ENCODE data around the gene CMPK1.

GRCh38 chr1:47378147-47378546 is 44.6 kb downstream of the CMPK1 start:
- TF ChIP-seq ARNTL (CRISPR knock-in tag; IDR thresholded peaks at IDR 0.05; ENCODE audit: borderline replicate concordance, low read depth) (no peak), BACH2 (CRISPR knock-in tag; IDR thresholded peaks at IDR 0.05; ENCODE audit: borderline replicate concordance) (no peak), ESRRG (CRISPR knock-in tag; IDR thresholded peaks at IDR 0.05) (no peak), ZC3H10 (CRISPR knock-in tag; IDR thresholded peaks at IDR 0.05) (no peak), ZFP3 (CRISPR knock-in tag; IDR thresholded peaks at IDR 0.05) (no peak), RARB (CRISPR knock-in tag; IDR thresholded peaks at IDR 0.05) (no peak), ZNF565 (CRISPR knock-in tag; conservative IDR thresholded peaks at IDR 0.05; ENCODE audit: low read depth) (no peak), ZFP30 (CRISPR knock-in tag; IDR thresholded peaks at IDR 0.05) (no peak), TOX (CRISPR knock-in tag; IDR thresholded peaks at IDR 0.05; ENCODE audit: borderline replicate concordance) (no peak), ISL1 (CRISPR knock-in tag; IDR thresholded peaks at IDR 0.05) (no peak)
- TF ChIP-seq, protein P1, sequence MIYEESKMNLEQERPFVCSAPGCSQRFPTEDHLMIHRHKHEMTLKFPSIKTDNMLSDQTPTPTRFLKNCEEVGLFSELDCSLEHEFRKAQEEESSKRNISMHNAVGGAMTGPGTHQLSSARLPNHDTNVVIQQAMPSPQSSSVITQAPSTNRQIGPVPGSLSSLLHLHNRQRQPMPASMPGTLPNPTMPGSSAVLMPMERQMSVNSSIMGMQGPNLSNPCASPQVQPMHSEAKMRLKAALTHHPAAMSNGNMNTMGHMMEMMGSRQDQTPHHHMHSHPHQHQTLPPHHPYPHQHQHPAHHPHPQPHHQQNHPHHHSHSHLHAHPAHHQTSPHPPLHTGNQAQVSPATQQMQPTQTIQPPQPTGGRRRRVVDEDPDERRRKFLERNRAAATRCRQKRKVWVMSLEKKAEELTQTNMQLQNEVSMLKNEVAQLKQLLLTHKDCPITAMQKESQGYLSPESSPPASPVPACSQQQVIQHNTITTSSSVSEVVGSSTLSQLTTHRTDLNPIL (CRISPR knock-in tag; IDR thresholded peaks at IDR 0.05; ENCODE audit: low read depth), result no peak
- TF ChIP-seq, protein P2, sequence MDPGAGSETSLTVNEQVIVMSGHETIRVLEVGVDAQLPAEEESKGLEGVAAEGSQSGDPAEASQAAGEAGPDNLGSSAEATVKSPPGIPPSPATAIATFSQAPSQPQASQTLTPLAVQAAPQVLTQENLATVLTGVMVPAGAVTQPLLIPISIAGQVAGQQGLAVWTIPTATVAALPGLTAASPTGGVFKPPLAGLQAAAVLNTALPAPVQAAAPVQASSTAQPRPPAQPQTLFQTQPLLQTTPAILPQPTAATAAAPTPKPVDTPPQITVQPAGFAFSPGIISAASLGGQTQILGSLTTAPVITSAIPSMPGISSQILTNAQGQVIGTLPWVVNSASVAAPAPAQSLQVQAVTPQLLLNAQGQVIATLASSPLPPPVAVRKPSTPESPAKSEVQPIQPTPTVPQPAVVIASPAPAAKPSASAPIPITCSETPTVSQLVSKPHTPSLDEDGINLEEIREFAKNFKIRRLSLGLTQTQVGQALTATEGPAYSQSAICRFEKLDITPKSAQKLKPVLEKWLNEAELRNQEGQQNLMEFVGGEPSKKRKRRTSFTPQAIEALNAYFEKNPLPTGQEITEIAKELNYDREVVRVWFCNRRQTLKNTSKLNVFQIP (CRISPR knock-in tag; IDR thresholded peaks at IDR 0.05; ENCODE audit: borderline replicate concordance, low read depth), result no peak
